Endometrium (tissue), 2 donors: ENCODE measurements around the gene SLC48A1.

Source experiments
- FAIRE-seq: peaks from 2 replicates; lab custom pipeline; 2012; peaks lifted over from hg19 to GRCh38; lab: Jason Lieb, UNC
- donor health status: control.
- donor health status: control.

The SLC48A1 gene

GRCh38 chr12:47778881-47779280 is 5.8 kb downstream of the SLC48A1 start:
- no peak for FAIRE-seq

- FAIRE-seq: no peak
Measured at GRCh38 chr12:47779301-47779942, 6.4 kb downstream of the SLC48A1 start.

GRCh38 chr12:47779943-47780504 is 7.0 kb downstream of the SLC48A1 start:
- FAIRE-seq: no peak

GRCh38 chr12:47781479-47782371 is 8.7 kb downstream of the SLC48A1 start:
- no peak for FAIRE-seq

GRCh38 chr12:47782372-47782770 is 9.3 kb downstream of the SLC48A1 start:
- no peak for FAIRE-seq

GRCh38 chr12:47783024-47783755 is 10.2 kb downstream of the SLC48A1 start:
- no peak for FAIRE-seq

GRCh38 chr12:47783821-47784819 is 11.1 kb downstream of the SLC48A1 start:
- FAIRE-seq: no peak

GRCh38 chr12:47785036-47785886 is 12.2 kb downstream of the SLC48A1 start:
- FAIRE-seq: no peak

GRCh38 chr12:47785887-47786661 is 13.0 kb downstream of the SLC48A1 start:
- no peak for FAIRE-seq

- FAIRE-seq: no peak
Measured at GRCh38 chr12:47786662-47787280, 13.7 kb downstream of the SLC48A1 start.

GRCh38 chr12:47787596-47788319 is 14.7 kb downstream of the SLC48A1 start:
- no peak for FAIRE-seq

- FAIRE-seq: no peak
Measured at GRCh38 chr12:47789141-47789540, 16.1 kb downstream of the SLC48A1 start.

GRCh38 chr12:47789712-47790489 is 16.9 kb downstream of the SLC48A1 start:
- FAIRE-seq: no peak

GRCh38 chr12:47790676-47791350 is 17.8 kb downstream of the SLC48A1 start:
- FAIRE-seq: no peak

GRCh38 chr12:47791351-47791746 is 18.3 kb downstream of the SLC48A1 start:
- no peak for FAIRE-seq

- FAIRE-seq: no peak
Measured at GRCh38 chr12:47791874-47792273, 18.8 kb downstream of the SLC48A1 start.
